HG02610 (cell line): ENCODE measurements around the gene SRCIN1.

Source experiments
- ATAC-seq: cut with Tn5 transposase; IDR thresholded peaks from one replicate; pipeline ENCODE4 v1.9.1; 2021; ENCODE audit warnings: mild to moderate bottlenecking, moderate library complexity; ENCODE audit not compliant: unreplicated experiment

Gene SRCIN1

DNA sequence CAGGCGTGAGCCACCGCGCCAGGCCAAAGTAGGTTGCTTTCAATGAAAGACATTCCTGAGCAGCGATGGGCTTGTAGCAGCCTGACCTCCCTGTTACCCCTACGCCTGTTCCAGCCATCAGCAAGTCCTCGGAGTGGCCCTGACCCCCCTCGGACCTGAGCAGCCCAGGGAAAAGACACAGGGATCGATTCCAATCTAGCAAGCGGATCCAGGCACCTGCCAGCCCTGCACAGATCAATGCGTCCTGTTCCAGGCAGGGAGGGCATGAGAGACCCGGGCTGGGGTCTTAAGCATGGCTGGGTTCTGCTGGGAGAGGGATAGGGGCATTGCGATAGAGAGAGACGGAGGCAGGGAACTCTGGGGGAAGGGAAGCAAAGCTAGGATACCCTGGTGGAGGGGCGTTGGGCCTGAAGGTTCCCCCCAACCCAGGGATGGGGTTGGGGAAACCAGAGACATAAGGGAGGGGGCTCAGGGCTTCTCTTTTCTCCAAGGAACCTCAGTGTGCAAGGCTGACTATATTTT, 21.9 kb downstream of the SRCIN1 start:
- no peak for ATAC-seq

DNA sequence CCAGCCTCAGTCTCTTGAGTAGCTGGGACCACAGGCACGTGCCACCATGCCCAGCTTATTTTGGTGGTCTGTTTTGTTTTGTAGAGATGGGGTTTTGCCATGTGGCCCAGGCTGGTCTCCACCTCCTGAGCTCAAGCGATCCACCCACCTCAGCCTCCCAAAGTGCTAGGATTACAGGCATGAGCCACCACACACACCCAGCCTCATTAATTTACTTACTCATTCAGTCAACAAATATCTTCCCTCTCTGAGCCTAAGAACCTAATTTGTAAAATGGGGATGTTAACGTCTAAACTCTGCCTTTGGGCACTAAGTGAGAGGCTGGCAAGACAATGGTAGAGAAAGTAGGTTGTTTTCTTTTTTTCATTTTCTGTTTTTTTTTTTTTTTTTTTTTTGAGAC, 22.6 kb downstream of the SRCIN1 start:
- ATAC-seq = no peak

GRCh38 chr17:38582069-38582468, 23.7 kb downstream of the SRCIN1 start:
- ATAC-seq = no peak

- ATAC-seq = no peak
Observed at GRCh38 chr17:38579934-38580333, 25.8 kb downstream of the SRCIN1 start.

DNA sequence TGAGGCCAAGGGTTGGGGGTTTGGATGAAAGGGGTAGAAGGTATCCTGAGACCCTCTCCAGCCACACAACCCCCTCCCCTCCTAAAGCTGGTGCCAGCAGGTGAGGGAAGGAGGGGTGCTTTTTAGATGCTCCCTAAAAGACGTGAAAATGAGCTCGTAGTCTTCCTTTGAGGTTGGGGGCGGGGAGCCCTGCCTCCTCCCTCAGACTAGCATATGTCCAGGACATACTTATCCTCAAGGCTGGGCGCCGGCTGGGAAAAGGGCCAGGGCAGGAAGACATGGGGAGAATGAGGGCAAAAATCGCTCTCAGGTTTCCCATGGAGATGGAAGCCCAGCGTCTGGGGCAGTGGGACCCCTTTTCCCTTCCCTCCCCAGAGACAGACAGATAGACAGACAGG, 26.7 kb downstream of the SRCIN1 start:
- ATAC-seq = no peak

GRCh38 chr17:38578229-38579082, 27.3 kb downstream of the SRCIN1 start:
- ATAC-seq = no peak

- no peak for ATAC-seq
Observed at GRCh38 chr17:38577645-38578173, 28.0 kb downstream of the SRCIN1 start.

GRCh38 chr17:38577244-38577643, 28.5 kb downstream of the SRCIN1 start:
- ATAC-seq = no peak

- no peak for ATAC-seq
Observed at GRCh38 chr17:38575781-38576180, 30.0 kb downstream of the SRCIN1 start.

- no peak for ATAC-seq
Observed at GRCh38 chr17:38574712-38575111, 31.0 kb downstream of the SRCIN1 start.

GRCh38 chr17:38572669-38573365, 32.9 kb downstream of the SRCIN1 start:
- ATAC-seq = no peak

DNA sequence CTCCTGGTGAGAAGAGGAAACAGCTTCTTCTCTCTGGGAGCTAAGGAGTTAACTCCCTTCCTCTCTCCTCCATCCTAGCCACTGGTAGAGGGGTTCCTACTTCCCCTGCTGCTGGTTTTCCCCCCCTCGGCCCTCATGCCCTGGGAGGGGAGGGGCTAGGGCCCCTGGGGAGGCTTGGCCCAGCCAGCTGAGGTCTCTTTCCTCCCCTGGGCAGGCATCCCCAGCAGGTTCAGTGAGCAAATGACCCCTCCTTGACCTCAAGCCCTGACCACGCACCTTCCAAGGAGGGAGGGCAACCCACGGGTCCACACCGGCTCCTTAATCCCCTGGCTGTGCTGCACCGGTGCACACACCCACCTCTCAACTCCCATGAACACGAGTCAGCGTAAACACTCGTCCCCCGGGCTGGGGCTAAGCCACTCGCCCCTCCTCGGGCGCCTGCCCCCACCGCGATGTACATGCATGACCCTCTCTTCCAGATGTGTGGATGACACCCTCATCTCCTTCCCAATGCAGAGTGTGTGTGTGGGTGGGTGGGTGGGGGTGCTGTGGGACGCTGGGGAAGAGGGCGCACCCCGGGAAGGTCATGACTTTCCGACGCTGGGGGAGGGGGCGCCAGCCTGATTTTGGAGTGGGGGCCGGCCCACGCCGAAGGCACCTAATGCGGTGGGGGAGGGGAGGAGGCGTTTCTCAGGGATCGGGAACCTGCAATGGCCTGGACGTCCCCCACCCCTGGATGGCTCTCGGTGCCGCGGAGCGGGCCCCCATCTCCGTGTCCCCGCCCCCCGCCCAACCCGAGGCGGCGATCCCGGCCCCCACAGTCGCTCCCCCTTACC, 33.7 kb downstream of the SRCIN1 start:
- no peak for ATAC-seq

DNA sequence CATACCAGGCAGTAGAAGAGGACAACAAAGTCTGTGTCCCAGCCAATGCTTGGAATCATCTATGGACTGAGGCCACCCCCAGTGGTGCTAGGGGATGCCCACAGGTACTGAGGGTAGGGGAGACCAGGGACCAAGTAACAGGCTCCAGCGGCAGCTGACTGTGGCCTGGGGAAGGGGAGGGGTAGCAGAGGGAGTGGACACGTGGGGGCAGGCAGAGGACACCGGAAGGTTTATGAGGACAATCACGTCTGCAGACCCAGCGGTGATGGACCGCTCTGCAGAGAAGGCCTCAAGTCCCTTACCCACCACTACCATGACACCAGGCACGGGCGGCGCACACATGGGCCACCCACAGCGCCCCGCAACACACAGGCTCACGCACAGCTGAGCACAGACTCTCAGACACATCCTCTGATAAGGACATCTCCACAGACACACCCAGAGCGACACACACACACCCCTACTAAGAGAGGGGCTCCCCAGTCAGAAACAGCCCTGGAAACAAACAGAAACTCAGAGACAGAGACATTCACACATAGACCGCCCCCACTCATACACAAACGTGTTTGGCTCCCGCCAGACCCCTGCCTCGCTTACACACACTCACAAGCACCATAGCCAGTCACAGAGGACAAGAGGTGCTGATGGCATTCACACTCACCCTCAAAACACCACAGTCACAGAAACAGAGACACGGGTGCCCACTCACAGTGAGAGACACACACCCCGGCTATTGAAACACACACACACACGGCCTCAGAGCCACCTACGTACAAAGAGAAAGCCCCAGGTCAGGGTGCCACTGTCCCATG, 35.8 kb downstream of the SRCIN1 start:
- ATAC-seq = no peak

- ATAC-seq = no peak
Observed at GRCh38 chr17:38568845-38569510, 36.8 kb downstream of the SRCIN1 start.

DNA sequence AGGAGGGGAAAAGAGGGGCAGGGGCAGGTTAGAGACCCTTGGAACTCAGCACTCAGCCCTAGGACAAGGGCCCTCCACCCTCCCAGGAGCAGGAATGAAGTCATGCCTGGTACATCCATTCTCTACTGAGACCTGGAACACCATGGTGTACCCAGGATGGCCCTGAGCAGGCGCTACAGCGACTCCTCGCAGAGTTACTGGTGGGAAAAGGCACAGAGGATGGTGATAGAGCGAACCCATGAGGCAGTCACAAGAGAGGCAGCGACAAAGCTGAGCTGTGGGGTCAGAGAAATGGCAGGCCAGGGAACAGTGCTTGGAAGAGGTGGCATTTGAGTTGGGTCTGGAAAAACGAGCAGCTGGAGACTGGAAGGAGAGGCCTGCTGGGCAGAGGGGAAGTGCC, 37.5 kb downstream of the SRCIN1 start:
- ATAC-seq = no peak

GRCh38 chr17:38567350-38567749, 38.4 kb downstream of the SRCIN1 start:
- ATAC-seq = no peak

DNA sequence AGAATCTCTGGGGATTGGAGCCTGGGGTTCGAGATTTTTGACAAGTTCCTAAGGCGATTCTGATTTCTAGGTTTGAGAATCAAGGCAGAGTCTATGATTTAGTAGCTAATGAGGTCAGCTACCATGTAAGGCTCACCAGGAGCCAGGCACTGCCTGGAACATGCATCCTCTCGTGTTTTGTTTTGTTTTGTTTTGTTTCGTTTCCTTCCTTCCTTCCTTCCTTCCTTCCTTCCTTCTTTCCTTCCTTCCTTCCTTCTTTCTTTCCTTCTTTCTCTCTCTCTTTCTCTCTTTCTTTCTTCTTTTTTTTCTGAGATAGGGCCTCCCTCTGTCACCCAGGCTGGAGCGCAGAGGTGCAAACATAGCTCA, 39.1 kb downstream of the SRCIN1 start:
- no peak for ATAC-seq

GRCh38 chr17:38565853-38566665, 39.7 kb downstream of the SRCIN1 start:
- ATAC-seq = no peak

GRCh38 chr17:38564869-38565268, 40.9 kb downstream of the SRCIN1 start:
- ATAC-seq = no peak
